Stimulated activated CD8-positive, alpha-beta memory T cell treated with anti-CD3 and anti-CD28 coated beads, Interleukin-15, amount 100 ng/mL, for 1 hour (primary cell): ENCODE results near the gene BANP.
"Not testable (repeated sequence)": the region's sequence is repeated elsewhere in the genome, so short reads cannot be mapped to it uniquely, and the experiment has no call there.

Experiments
- DNase-seq: peaks from one replicate; pipeline ENCODE4 v3.0.0-alpha.2; 2020; ENCODE audit warnings: low read depth

BANP gene

DNA sequence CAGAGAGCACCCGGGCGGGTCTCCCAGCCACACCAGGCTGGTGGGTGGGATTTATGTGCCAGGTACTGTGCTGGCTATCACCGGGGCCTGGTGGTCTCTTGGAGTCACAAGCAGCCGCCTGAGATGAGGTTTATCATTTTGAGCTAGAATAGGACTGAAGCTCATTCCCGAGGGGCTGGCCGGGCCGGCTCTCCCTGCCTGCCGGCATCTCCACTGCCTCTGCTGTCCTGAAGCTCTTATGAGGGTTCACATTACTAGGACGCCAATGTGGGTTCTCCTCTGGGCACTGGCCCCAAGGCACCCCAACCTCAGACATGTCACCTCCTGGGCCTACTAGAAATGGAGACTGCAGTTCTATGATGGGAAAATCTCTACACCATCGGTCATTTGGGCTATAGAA is 137.4 kb downstream of the BANP start:
- DNase-seq, result not testable (repeated sequence)

DNA sequence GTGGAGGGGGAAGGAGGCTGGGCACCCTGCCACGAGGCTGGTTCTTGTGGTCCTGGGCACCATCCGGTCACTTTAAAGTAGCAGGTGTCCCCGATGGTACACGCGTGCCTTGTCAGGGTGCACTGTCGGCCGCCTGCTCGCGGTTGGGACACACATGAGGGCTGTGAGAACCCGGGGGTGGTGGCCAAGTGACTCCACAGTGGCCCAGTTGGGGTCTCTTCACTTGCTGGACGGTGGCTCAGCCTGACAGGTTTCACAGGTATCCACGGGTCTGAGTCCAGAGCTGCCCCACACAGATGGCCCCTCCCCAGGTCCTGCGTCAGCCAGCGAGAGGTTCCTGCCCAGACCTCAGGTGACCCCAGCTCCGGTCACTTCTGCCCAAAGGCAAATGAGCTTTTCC is 137.8 kb downstream of the BANP start:
- DNase-seq, result not testable (repeated sequence)

DNA sequence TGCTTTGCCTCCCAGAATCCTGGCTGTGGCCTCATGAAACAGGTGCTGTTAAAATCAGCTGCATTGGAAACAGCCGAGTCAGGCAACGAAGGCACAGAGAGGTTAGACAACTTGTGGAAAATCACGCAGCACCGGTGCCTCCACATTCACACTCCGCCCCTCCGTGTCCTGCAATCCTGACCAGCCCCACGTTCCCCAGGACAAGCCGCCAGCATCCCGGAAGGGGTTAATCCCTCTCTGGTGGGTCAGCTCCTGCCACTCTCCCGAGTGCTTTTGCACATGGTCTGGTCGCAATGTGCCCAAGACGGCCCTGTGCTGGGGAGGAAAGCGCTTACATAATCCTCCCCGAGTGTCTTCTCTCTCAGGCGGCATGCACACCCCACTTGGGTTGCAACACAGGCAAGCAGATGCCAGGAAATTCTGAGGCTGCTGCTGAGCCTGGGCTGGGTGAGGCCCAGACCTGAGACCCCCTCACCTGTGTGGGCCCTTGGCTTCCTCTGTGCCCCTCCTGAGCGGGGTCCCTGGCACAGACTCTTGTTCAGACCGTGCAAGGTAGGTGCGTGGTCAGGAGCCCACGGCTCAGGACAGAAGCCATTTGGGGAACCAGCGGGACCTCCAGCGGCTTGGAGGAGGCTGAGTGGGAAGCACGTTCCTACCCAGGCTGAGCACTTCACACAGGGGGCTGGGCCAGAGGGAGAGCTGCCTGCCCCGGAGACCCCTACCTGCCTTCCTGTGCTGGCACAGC is 138.6 kb downstream of the BANP start:
- not testable (repeated sequence) for DNase-seq

DNA sequence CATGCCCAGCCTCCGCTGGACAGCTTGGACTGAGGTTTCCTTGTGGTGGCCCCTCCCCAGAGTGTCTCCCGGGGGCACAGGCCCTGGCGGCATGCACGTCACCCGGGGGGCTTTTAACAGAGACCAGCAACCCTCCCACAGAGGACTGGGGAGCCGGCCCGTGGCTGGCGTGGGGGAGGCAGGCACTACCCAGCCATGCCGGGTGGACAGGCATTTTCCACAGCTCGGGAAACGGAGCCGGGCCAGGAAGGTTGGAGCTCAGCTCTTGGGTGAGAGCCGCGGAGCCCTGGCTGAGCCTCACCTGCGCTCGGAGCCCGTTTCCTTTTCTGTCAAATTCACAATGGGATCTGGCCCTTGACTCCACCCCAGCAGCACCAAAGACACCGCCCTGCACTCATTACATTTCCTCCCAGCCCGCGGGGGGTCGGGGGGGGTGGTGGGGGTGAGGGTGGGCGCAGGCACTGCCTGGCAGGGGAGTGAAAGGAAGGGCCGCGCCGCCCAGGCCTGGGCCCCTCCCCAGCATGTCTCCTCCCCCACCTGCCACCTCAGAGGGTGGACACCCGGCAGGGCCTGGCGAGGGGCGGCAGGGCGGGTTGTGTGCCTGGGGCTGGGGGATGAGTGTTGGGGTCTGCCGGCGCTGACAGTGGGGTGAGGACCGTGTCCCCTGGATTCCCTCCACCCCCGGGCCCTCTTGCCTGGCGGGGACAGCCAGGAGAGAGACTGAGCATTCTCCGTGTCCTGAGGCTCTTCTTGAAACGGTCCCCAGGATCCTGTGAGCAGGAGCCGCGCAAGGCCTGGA is 139.3 kb downstream of the BANP start:
- not testable (repeated sequence) for DNase-seq

DNA sequence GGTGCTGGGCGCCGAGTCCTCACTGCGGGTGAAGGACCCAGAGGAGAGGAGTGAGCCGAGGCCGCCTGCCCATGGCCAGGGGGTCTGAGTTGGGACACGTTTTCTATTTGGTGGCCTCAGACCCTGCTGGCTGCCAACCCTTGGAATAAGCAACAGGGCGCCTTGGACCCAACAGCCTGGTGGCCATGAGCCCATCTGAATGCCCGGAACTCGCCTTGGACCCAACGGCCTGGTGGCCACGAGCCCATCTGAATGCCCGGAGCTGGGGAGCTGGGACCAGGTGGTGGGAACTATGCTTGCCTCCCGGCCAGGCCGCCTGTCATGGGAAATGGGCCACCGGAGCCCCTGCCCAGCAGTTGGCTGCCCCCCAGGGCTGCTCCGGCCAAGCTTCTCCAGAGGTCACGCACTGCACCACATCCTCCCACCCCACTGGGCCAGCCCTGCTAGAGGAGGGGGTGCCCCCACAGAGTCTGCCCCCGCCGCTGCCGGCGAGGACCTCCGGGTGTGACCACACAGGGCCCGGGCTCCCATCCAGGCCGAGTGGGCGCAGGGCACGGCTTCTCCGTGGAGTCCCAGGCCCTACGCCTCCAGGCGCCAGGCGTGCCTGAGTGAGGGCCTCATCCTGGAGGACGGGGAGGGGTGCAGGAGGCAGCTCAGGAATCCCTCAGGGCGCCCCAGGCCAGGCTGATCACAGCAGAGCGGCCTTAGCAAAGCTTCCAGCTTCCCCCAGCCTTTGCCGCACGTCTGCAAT is 140.2 kb downstream of the BANP start:
- DNase-seq, result not testable (repeated sequence)

DNA sequence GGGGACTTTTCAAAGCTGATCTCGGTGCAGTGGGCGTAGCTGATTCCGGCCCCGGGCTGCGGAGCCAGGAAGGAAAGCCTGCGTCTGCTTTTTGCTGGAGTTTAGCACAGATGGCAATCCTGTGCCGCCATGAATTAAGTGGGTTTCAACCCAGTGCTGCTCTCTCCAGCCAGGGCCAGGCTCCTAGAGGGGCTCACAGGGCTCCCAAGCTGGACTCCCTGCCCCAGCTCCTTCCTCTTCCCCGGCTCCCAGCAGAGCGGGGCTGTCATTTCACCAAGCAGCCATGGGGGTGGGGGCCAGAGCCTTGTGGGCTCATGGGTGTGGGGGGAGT is 140.7 kb downstream of the BANP start:
- DNase-seq, result not testable (repeated sequence)

DNA sequence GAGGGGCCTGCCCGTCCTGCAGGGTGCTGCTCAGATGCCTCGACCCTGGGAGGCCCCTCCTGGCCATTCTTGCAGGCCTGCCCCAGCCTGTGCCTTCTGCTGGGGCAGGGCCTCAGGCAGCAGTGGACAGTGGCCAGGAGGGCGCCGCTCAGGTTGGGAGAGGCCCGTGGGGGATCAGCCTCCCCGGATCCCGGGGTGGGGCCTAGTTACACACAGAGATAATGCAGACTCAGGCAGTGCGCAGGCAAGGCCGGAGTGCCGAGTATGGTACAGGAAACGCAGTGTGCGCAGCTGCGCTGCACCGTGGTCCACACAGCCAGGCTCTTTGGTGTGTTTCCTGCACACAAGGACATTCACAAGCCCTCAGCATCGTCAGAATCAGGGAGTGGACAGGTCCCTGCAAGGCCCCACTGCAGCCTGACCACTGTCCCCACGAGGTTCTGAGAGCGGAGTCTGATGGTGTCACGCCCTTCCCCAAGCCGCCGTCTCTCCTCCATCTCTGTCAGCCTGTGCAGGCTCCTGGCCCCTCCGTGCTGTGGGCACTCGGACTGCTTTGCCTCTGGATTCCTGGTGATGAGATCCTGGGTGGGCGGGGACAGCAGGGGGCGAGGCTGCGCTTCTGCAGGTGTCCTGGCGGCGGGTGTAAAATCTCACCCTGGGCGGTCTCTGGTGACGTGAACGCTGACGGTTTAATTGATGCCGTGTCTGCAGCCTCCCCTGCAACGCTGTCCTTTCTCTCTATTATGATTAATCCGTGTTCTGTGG is 141.7 kb downstream of the BANP start:
- not testable (repeated sequence) for DNase-seq

DNA sequence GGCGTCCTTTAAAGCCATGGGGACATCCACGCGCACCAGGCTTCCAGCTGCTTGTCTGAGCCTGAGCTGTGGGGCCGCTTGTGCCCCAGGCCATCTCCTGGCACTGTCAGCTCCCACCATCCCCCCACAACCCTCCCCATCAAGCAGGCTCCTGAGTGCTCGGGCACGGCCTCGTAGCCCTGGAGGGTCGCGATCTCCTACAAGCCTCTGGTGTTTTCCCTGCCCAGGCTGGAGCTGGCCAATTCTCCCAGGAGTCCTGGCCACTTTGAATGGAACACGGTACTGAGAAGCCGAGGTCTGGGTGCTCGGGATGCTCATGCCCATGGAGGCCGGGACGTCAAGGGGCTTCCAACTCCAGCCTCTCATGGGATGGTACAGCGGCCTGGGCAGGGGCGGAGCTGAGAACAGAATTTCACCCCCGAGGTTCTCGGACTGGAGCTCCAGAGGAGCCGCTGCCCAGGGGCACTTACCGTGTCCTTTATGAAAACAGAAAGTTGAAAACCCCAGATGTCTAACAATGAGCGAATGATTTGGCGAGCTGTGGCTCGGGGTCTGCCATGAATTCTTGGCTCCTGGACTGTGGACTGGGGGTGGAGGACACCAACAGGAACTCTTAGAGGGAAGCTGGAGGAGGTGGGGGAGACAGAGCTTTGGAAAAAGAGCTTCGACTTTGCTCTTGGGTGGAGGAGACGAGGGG is 142.5 kb downstream of the BANP start:
- not testable (repeated sequence) for DNase-seq

DNA sequence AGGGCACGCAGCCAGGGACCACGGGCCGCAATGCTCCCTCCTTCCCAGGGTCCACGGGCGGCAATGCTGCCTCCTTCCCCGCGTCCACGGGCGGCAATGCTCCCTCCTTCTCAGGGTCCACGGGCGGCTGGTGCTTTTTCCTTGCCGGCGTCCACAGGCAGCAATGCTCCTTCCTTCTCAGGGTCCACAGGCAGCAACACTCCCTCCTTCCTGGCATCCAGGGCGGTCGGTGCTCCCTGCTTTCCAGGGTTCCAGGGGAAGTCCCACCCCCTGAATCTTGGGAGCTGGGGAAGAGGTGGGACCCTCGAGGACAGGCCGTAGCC is 143.0 kb downstream of the BANP start:
- not testable (repeated sequence) for DNase-seq

DNA sequence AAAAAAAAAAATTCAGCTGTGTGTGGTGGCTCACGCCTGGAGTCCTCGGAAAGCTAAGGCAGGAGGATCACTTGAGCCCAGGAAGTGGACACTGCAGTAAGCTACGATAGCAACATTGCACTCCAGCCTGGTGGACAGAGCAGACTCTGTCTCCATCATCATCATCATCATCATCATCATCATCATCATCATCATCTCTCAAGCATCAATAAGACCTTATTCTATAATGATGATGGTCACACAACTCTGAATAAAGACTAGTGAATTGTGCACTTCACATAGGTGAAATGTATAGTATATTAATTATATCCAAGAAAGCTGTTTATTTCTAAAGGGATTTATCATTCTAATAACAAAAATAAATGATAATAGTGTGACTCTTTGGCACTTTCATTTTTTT is 143.7 kb downstream of the BANP start:
- not testable (repeated sequence) for DNase-seq

DNA sequence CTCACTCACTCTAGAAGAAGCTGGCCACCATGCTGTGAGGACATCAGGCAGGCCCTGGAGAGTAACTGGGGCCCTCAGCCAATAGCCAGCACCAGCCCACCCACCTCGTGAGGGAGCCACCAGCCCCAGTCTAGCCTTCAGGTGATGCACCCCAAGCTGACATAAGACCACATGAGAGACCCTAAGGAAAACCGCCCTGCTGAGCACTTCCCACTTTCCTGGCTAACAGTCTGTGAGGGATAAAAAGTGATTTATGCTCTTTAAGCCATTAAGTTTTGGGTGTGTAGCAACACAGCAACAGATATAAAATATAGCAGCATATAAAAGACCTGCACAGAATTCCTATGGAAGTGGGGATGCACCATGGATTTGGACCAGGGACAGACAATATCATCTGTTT is 145.4 kb downstream of the BANP start:
- not testable (repeated sequence) for DNase-seq

DNA sequence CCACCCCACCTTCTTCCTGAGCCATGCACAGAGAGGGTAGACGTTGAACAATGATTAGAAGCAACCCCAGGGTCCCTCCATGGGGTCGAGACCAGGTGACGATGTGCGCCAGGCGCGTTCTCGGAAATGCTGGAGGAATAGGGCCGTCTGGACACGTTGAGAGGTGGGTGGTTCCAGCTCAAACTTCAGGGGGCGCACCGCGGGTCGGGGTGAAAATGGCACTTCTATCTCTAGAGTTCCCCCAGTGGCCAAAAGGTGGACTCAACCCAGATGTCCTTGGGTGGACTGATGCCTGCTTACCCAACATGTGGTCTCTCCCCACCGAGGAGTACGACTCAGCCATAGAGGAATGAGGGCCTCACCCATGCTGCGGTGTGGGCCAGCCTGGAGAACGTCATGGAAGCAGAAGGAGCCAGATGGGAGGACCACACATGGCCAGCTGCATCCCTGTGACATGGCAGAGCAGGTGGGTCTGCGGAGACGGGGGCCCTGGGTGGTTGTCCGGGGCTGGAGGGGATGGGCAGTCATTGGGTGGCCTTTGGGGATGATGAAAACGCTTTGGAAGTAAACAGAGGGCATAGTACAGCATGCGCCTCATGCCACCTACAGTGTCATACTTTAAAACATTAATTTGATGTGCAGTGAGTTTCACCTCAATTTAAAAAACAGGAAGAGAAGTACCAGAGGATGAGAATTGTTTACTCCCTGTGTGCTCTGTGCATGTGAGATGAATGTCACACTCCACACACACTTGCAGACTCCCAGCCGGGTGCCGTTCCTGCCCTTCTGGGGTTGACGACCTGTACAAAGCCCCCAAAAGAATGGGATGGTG is 147.7 kb downstream of the BANP start:
- DNase-seq, result not testable (repeated sequence)

DNA sequence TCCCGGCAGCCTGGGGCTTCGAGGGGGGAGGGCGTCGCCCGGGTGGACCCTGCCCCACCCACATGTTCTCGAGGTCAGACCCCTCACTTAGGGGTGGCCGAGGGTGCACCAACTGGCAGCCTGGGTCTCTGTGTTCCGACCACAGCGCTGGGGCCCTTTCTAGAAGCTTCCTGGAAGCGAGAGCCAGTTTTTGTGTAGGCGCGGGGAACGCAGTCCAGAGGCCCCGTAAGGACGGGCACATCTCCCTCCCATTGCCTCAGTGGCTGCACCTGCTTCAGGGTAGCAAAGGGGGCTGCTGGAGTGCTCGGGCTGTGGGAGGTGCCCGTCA is 148.3 kb downstream of the BANP start:
- no peak for DNase-seq

DNA sequence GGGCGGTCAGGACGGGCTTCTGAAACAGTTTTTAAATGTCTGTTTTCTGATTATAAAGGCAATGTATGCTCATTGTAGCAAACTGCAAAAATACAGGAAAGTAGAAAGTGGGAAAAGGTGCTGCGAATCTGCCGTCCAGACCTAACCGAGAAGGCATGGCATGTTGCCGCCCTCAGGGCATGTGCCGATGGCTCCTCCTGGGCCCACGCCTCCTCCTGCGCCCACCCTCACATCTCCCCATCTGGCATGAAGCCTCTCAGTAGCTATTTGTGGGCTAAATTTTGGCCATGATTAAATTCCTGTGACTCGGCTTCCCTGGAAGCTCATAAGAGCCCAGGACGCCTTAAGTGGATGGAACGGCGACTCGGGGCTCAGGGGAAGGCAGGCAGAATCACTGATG is 148.7 kb downstream of the BANP start:
- DNase-seq, result not testable (repeated sequence)

DNA sequence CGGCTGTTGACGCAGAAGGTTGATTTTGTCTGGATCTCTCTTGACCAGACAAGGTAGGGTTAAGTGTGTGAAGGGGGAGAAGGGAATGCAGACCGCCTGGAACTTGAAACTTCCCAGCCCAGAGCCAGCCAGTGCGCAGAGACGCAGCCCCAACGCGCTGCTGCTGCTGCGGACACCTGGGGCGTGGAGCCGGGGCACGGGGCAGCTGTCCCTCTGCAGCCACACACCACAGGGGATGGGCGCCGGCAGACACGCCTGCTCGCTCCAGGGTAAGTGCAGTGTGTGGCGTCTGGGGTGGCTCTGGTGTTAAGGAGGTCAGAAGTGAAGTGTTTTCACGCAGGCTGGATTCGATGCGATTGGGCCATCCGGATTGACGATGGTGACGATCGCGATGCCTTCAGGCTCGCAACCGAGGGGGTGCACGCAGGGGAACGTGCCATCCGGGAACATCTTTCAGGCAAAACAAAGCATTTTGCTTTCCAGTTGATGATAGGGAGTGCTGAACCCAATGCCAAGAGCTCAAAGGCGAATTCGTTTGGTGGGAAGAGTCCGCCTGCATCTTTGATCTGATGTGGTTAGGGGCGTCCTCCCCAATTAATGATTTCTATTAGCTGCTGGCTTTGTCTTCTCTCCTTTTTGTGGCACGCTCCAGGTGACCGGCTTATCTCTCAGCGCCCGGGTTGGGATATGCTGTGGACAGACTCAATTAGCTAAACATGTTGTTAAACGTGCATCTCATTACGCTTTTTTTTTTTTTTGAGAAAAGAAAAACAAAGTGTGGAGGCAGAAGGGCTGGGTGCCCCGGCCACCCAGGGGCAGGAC is 149.8 kb downstream of the BANP start:
- DNase-seq, result not testable (repeated sequence)

DNA sequence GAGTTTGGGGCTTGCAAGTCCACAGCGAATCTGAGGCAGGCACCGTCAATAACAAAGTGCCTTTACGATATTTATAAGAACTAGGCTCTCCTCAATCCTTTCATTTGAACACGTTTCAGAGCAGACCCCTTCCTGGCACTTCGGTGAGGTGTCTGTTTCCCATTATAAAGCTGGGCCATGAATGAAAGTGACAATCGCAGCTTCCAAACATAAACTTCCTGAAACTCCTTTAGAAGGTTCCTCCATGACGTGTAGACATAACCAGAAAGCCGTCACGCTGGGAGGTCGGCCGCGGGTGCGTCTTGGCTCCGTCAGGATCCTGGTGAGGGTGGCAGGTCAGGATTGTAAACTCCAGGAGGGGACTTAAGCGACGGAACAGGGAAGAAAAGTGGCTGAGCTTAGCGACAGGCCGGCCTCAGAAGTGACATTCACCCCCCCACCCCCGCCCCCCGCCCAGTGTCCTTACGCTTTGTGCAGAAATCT is 150.4 kb downstream of the BANP start:
- not testable (repeated sequence) for DNase-seq

DNA sequence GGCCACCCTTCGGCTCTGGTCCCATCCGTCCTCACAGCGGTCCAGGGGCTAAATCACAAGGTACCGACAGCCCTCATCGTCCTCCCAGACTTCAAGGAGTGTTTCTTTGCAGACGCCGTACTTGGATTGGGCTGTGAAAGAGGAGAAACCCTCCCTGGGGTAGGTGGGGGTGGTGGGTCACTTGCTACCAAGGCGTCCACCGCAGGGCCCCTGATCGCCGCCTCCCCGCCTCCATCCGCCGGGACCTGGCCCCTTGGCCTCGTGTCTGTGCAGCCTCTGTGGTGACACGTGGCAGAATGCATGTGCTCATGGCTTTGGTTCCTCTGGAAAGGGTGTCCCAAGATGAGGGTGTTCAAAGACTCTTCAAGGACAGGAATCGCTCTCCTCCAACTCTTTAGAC is 151.4 kb downstream of the BANP start:
- no peak for DNase-seq

DNA sequence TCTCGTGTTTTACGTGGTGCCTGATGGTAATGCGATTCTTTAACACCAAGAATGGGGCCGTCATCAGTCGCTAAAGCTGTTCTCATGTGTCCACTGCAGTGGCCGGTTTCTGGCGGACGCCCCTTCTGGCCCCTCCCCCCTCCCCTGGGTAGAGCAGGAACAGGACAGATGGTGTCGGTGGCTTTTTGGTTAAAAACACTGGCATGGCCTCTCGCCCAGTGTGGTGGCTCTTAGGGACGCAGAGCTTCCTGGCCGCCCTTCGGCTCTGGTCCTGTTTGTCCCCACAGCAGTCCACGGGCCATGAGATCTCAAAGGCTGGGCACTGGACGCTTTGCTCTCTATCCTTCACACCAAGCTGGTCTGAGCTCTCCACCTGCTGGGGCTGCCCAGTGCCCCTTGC is 151.8 kb downstream of the BANP start:
- DNase-seq, result no peak

DNA sequence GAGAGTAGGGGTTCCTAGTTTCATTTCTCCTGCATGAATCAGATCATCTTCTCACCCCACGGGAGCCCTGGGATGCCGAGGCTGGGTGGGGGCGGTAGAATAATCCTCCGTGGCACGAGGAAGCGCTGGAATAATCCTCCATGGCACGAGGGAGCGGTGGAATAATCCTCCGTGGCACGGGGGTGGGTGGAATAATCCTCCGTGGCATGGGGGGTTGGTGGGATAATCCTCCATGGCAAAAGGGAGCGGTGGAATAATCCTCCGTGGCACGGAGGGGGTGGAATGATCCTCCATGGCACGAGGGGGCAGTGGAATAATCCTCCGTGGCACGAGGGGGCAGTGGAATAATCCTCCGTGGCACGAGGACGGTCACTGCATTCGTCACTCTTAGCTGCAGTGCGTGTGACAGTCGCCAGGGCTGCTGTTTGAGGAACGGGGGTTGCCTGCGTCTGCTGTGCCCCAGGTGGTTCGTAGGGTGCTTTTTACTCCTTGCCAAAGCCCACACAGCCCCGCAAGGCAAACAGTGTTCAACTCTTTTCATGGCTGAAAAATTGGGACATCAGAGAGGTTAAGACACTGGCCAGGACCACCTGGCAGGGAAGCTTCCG is 152.5 kb downstream of the BANP start:
- DNase-seq, result no peak
